SK-N-SH (cell line): Measurements from ENCODE around the gene PCDHGB2. TPM values are rescaled to one million over a fixed set of nuclear protein-coding genes. Genes with fewer than 3 reads are reported as not detected.

Source experiments
- CTCF ChIA-PET: fragments of 300-600, 350-600 bp; formaldehyde crosslinking; extraction: SDS; loops from one replicate; lab custom pipeline; 2021; lab: Yijun Ruan, JAX
- POLR2A ChIA-PET: fragments of 350-600 bp; sonication (Branson Sonifier 250); formaldehyde crosslinking; extraction: SDS; loops from one replicate; lab custom pipeline; 2020; ENCODE audit warnings: antibody characterized with exemption, inconsistent platforms; lab: Yijun Ruan, JAX
- DNase-seq: peaks from one replicate; pipeline ENCODE4 v3.0.0; 2012
- H2AFZ ChIP-seq: fragments of 200-600 bp; sonication (generic); 2 replicates; pipeline ENCODE4 v1.8.1; 2016; ENCODE audit warnings: antibody characterized with exemption, mild to moderate bottlenecking, low read depth
- H3F3A ChIP-seq: fragments of 200-600 bp; sonication (generic); replicated peaks from 2 replicates; pipeline ENCODE3; 2016; ENCODE audit warnings: antibody characterized with exemption, mild to moderate bottlenecking; ENCODE audit not compliant: insufficient read depth
- H3K27ac ChIP-seq, 2 experiments: fragments of 200-500 bp in 1 of 2; fragments of 200-600 bp in 1 of 2; sonication (Bioruptor generic) in 1 of 2; sonication (generic), shearing (Covaris generic) in 1 of 2; 2 replicates each; pipeline versions ENCODE4 v1.5.1 to v1.6.1; 2014 to 2016; ENCODE audit warnings: low read depth in 2 of 2, inconsistent platforms in 1 of 2, low read length in 1 of 2, mild to moderate bottlenecking in 1 of 2, mixed read lengths in 1 of 2
- H3K27me3 ChIP-seq: fragments of 200-600 bp; sonication (generic), shearing (Covaris generic); 2 replicates; pipeline ENCODE4 v1.6.1; 2016; ENCODE audit warnings: mixed run types; ENCODE audit not compliant: insufficient read depth
- H3K36me3 ChIP-seq, 2 experiments: fragments of 200-500 bp in 1 of 2; fragments of 200-600 bp in 1 of 2; sonication (Bioruptor generic) in 1 of 2; sonication (generic) in 1 of 2; replicated peaks in 1 of 2; 2 replicates each; pipeline versions ENCODE3 to v1.5.1; 2014 to 2016; ENCODE audit warnings: low read length in 1 of 2, mild to moderate bottlenecking in 1 of 2; ENCODE audit not compliant: insufficient read depth in 2 of 2, control insufficient read depth in 1 of 2
- H3K4me1 ChIP-seq, 2 experiments: fragments of 200-500 bp in 1 of 2; fragments of 200-600 bp in 1 of 2; sonication (Bioruptor generic) in 1 of 2; sonication (generic), shearing (Covaris generic) in 1 of 2; 2 replicates each; pipeline versions ENCODE4 v1.5.1 to v1.6.1; 2014 to 2016; ENCODE audit warnings: low read depth in 1 of 2, low read length in 1 of 2, mixed run types in 1 of 2; ENCODE audit not compliant: insufficient read depth in 2 of 2, control insufficient read depth in 1 of 2
- H3K4me2 ChIP-seq: fragments of 200-600 bp; sonication (generic), shearing (Covaris generic); 2 replicates; pipeline ENCODE4 v1.6.1; 2017; ENCODE audit warnings: mixed run types
- H3K4me3 ChIP-seq, 2 experiments: fragments of 200-500 bp in 1 of 2; fragments of 200-600 bp in 1 of 2; sonication (Bioruptor generic) in 1 of 2; sonication (generic), shearing (Covaris generic) in 1 of 2; 2 replicates each; pipeline versions ENCODE4 v1.5.1 to v1.8.1; 2014 to 2016; ENCODE audit warnings: low read depth in 2 of 2, inconsistent platforms in 1 of 2, low read length in 1 of 2, mild to moderate bottlenecking in 1 of 2, mixed read lengths in 1 of 2, moderate library complexity in 1 of 2
- H3K79me2 ChIP-seq: fragments of 200-600 bp; sonication (generic); 2 replicates; pipeline ENCODE4 v1.8.1; 2017; ENCODE audit warnings: mild to moderate bottlenecking; ENCODE audit not compliant: insufficient read depth
- H3K9ac ChIP-seq: fragments of 200-600 bp; sonication (generic); 2 replicates; pipeline ENCODE4 v1.6.1; 2017; ENCODE audit warnings: mixed run types
- H3K9me2 ChIP-seq: fragments of 200-600 bp; sonication (generic); 2 replicates; pipeline ENCODE4 v1.6.1; 2017; ENCODE audit warnings: mixed run types
- H3K9me3 ChIP-seq: fragments of 200-600 bp; sonication (generic); 2 replicates; pipeline ENCODE4 v1.6.1; 2017; ENCODE audit warnings: mixed run types, mild to moderate bottlenecking, moderate library complexity
- H4K20me1 ChIP-seq: fragments of 200-600 bp; sonication (generic); 2 replicates; pipeline ENCODE4 v1.6.1; 2017; ENCODE audit warnings: mild to moderate bottlenecking, mixed run types; ENCODE audit not compliant: insufficient read depth
- CHD2 ChIP-seq: fragments of 150-350 bp; IDR thresholded peaks from 2 replicates; pipeline ENCODE4 v1.6.1; 2018; ENCODE audit warnings: low read length; ENCODE audit not compliant: partially characterized antibody
- EZH2phosphoT487 ChIP-seq: fragments of 200-600 bp; sonication (generic); IDR thresholded peaks from 2 replicates; pipeline ENCODE4 v1.6.1; 2017; ENCODE audit warnings: low read depth, mixed run types, mild to moderate bottlenecking, antibody characterized with exemption, moderate library complexity, borderline replicate concordance
- FOSL2 ChIP-seq: IDR thresholded peaks from 2 replicates; pipeline ENCODE4 v1.4.0; 2012; ENCODE audit warnings: low read depth, mild to moderate bottlenecking, moderate library complexity, borderline replicate concordance
- JUND ChIP-seq: IDR thresholded peaks from 2 replicates; pipeline ENCODE4 v1.4.0; 2012
- NFIC ChIP-seq: IDR thresholded peaks from 2 replicates; pipeline ENCODE4 v1.4.0; 2012; ENCODE audit warnings: borderline replicate concordance
- NRF1 ChIP-seq: IDR thresholded peaks from 2 replicates; pipeline ENCODE4 v1.6.1; 2012; ENCODE audit warnings: low read depth, mild to moderate bottlenecking, low read length
- USF1 ChIP-seq: IDR thresholded peaks from 2 replicates; pipeline ENCODE4 v1.4.0; 2012; ENCODE audit warnings: low read depth, borderline replicate concordance
- WGBS: methylation state at CpG from one replicate; pipeline ENCODE4 v1.1.6; 2017; ENCODE audit warnings: low lambda C conversion rate; 5-methylcytosine and 5-hydroxymethylcytosine counted together
- polyA plus RNA-seq, 3 experiments: library from polyadenylated mRNA; depleted of rRNA; stranded (reverse); fragments of >200 nt; gene quantifications; 2 replicates each; pipeline ENCODE4 v1.2.3, GENCODE V29; 2012
- TF ChIP-seq, protein P1 (sequence below): fragments of 150-350 bp; IDR thresholded peaks from 2 replicates; pipeline ENCODE4 v1.6.1; 2017; ENCODE audit warnings: antibody characterized with exemption, low read length, low read depth, borderline replicate concordance
- TF ChIP-seq, protein P2 (sequence below): IDR thresholded peaks from 2 replicates; pipeline ENCODE4 v1.6.1; 2012; ENCODE audit warnings: mild to moderate bottlenecking, low read depth, low read length, moderate library complexity
- TF ChIP-seq, protein P3 (sequence below): IDR thresholded peaks from 2 replicates; pipeline ENCODE4 v1.4.0; 2012; ENCODE audit warnings: low read depth

PCDHGB2 gene
- polyA plus RNA-seq, 1 of the 3 experiments (the other 2 are of a cell fraction), result 4.5 TPM

- Histone ChIP-seq H3K4me2 (no peak overlapping the region), H3K4me3 (no peak overlapping the region), H3K36me3 (peaks cover 0 to 2% of the 10 kb centered on the region in 2 experiments), H2AFZ (no peak overlapping the region), H3K79me2 (no peaks in the 10 kb centered on the region; the same call in 1 of the 2 replicates), H3F3A (no peaks in the 10 kb centered on the region), H3K9ac (no peak overlapping the region), H3K27me3 (no peaks in the 10 kb centered on the region), H3K4me1 (no peaks in the 10 kb centered on the region), H3K9me2 (no peaks in the 10 kb centered on the region)
- CTCF ChIA-PET, result interaction anchor here (1.0 kb wide), 1 partner anchor 159 kb away, joined by 4 read pairs; no protein-coding TSS in a partner anchor
- DNase-seq, result no peak
- TF ChIP-seq, protein P1, sequence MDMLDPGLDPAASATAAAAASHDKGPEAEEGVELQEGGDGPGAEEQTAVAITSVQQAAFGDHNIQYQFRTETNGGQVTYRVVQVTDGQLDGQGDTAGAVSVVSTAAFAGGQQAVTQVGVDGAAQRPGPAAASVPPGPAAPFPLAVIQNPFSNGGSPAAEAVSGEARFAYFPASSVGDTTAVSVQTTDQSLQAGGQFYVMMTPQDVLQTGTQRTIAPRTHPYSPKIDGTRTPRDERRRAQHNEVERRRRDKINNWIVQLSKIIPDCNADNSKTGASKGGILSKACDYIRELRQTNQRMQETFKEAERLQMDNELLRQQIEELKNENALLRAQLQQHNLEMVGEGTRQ, result no peak
- no peak for TF ChIP-seq USF1
- TF ChIP-seq, all 33 proteins: peak for 0
- Histone ChIP-seq H3K9me3 (peaks cover 9% of the 10 kb centered on the region), H3K27ac (no peak overlapping the region), H4K20me1 (no peaks in the 10 kb centered on the region)
- POLR2A ChIA-PET, result no interaction called here
- 66% methylated on average over 14 of the region's 15 CpGs for WGBS
Measured at GRCh38 chr5:141398608-141399007, 38.8 kb downstream of the PCDHGB2 start.

GRCh38 chr5:141399555-141400258, 39.9 kb downstream of the PCDHGB2 start:
- WGBS, result 84% methylated on average over 58 of the region's 61 CpGs
- CTCF ChIA-PET, result no interaction called here
- H3K36me3 ChIP-seq, result no peaks in the 10 kb centered on the region
- H3K4me2 ChIP-seq, result no peak overlapping the region
- H4K20me1 ChIP-seq, result no peaks in the 10 kb centered on the region
- H3K9me3 ChIP-seq, result peaks cover 7% of the 10 kb centered on the region; the same call in 1 of the 2 replicates
- no peak overlapping the region for H2AFZ ChIP-seq
- no peaks in the 10 kb centered on the region for H3K27me3 ChIP-seq
- no peaks in the 10 kb centered on the region for H3K9me2 ChIP-seq
- H3K27ac ChIP-seq, result no peak overlapping the region
- DNase-seq, result no peak
- H3K4me3 ChIP-seq, result no peak overlapping the region; a peak in 1 of 4 replicates
- no peaks in the 10 kb centered on the region for H3K4me1 ChIP-seq
- H3K79me2 ChIP-seq, result no peaks in the 10 kb centered on the region; the same call in 1 of the 2 replicates
- POLR2A ChIA-PET, result no interaction called here
- H3F3A ChIP-seq, result no peaks in the 10 kb centered on the region
- TF ChIP-seq FOSL2 (no peak), CHD2 (no peak), NRF1 (no peak), NFIC (no peak), JUND (no peak), EZH2phosphoT487 (no peak), USF1 (no peak)
- TF ChIP-seq, protein P2, sequence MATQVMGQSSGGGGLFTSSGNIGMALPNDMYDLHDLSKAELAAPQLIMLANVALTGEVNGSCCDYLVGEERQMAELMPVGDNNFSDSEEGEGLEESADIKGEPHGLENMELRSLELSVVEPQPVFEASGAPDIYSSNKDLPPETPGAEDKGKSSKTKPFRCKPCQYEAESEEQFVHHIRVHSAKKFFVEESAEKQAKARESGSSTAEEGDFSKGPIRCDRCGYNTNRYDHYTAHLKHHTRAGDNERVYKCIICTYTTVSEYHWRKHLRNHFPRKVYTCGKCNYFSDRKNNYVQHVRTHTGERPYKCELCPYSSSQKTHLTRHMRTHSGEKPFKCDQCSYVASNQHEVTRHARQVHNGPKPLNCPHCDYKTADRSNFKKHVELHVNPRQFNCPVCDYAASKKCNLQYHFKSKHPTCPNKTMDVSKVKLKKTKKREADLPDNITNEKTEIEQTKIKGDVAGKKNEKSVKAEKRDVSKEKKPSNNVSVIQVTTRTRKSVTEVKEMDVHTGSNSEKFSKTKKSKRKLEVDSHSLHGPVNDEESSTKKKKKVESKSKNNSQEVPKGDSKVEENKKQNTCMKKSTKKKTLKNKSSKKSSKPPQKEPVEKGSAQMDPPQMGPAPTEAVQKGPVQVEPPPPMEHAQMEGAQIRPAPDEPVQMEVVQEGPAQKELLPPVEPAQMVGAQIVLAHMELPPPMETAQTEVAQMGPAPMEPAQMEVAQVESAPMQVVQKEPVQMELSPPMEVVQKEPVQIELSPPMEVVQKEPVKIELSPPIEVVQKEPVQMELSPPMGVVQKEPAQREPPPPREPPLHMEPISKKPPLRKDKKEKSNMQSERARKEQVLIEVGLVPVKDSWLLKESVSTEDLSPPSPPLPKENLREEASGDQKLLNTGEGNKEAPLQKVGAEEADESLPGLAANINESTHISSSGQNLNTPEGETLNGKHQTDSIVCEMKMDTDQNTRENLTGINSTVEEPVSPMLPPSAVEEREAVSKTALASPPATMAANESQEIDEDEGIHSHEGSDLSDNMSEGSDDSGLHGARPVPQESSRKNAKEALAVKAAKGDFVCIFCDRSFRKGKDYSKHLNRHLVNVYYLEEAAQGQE, result no peak
- TF ChIP-seq, protein P3, sequence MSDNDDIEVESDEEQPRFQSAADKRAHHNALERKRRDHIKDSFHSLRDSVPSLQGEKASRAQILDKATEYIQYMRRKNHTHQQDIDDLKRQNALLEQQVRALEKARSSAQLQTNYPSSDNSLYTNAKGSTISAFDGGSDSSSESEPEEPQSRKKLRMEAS, result no peak
- no peak overlapping the region for H3K9ac ChIP-seq
